GM12801 (cell line): Measurements from ENCODE around the gene SLC27A6.

Source experiments
- TF ChIP-seq, protein P1 (sequence below): IDR thresholded peaks from one replicate; pipeline ENCODE4 v1.5.1; 2011; ENCODE audit warnings: control low read depth; ENCODE audit not compliant: insufficient read length; ENCODE audit errors: extremely low read depth

The SLC27A6 gene

DNA sequence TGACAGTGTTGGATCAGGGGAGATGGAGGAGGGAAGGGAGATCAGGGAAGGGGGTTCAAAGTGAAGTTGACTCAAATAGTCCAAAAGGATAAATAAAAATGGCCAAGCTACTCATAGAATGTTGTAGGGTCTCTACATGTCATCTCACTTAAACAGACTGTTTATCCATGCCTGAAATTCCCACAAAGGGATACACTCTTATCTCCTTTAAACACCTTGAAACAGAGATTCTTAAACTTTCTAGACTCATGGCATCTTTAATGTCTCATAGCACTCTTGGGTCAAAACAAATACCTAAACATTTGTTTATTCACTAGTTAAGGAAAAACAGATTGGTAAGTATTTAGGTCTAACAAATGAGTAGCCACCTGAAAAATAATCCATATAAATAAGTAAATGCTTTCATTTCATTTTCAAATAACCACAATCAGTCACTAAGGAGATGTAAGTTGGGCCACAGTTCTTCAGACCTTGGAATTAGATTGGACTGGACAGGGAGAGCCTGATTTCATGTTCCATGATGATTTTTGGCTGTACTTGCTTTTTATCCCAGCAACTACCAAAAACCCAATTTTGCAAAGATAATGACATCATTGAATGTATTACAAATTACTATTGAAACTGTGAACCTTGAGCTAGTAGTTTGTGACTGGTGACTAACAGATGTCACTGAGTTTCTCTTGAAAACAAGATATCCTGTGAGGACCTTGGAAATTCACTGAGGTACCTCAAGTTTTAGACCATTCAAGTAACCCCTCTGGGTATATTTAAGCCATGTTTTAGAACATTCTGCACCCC is 66.8 kb downstream of the SLC27A6 start:
- TF ChIP-seq, protein P1, sequence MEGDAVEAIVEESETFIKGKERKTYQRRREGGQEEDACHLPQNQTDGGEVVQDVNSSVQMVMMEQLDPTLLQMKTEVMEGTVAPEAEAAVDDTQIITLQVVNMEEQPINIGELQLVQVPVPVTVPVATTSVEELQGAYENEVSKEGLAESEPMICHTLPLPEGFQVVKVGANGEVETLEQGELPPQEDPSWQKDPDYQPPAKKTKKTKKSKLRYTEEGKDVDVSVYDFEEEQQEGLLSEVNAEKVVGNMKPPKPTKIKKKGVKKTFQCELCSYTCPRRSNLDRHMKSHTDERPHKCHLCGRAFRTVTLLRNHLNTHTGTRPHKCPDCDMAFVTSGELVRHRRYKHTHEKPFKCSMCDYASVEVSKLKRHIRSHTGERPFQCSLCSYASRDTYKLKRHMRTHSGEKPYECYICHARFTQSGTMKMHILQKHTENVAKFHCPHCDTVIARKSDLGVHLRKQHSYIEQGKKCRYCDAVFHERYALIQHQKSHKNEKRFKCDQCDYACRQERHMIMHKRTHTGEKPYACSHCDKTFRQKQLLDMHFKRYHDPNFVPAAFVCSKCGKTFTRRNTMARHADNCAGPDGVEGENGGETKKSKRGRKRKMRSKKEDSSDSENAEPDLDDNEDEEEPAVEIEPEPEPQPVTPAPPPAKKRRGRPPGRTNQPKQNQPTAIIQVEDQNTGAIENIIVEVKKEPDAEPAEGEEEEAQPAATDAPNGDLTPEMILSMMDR = no peak

- TF ChIP-seq, protein P1 = no peak
These were observed 76.1 kb downstream of the SLC27A6 start for GRCh38 chr5:129041196-129041881.

GRCh38 chr5:129042306-129042705 is 77.0 kb downstream of the SLC27A6 start:
- TF ChIP-seq, protein P1 = no peak

- TF ChIP-seq, protein P1 = no peak
These were observed 78.6 kb downstream of the SLC27A6 start for GRCh38 chr5:129043894-129044293.

- TF ChIP-seq, protein P1 = no peak
These were observed 80.9 kb downstream of the SLC27A6 start for GRCh38 chr5:129046151-129046550.

- TF ChIP-seq, protein P1 = no peak
These were observed 83.2 kb downstream of the SLC27A6 start for GRCh38 chr5:129048509-129048908.

GRCh38 chr5:129049126-129049799 is 84.0 kb downstream of the SLC27A6 start:
- TF ChIP-seq, protein P1 = no peak
